IMR-90 (cell line): ENCODE results near the gene NEGR1.

Experiments used
- RAD21 ChIP-seq: IDR thresholded peaks from 2 replicates; pipeline ENCODE4 v1.6.1; 2012; ENCODE audit warnings: low read length, improper control_type of control experiment
- TF ChIP-seq, protein P1 (sequence below): conservative IDR thresholded peaks from 2 replicates; pipeline ENCODE4 v1.5.1; 2012; ENCODE audit warnings: mild to moderate bottlenecking, low read depth, low read length, improper control_type of control experiment

GRCh38 chr1:72326494-72326893, 44.2 kb upstream of the NEGR1 start:
- no peak for TF ChIP-seq RAD21
- TF ChIP-seq, protein P1, sequence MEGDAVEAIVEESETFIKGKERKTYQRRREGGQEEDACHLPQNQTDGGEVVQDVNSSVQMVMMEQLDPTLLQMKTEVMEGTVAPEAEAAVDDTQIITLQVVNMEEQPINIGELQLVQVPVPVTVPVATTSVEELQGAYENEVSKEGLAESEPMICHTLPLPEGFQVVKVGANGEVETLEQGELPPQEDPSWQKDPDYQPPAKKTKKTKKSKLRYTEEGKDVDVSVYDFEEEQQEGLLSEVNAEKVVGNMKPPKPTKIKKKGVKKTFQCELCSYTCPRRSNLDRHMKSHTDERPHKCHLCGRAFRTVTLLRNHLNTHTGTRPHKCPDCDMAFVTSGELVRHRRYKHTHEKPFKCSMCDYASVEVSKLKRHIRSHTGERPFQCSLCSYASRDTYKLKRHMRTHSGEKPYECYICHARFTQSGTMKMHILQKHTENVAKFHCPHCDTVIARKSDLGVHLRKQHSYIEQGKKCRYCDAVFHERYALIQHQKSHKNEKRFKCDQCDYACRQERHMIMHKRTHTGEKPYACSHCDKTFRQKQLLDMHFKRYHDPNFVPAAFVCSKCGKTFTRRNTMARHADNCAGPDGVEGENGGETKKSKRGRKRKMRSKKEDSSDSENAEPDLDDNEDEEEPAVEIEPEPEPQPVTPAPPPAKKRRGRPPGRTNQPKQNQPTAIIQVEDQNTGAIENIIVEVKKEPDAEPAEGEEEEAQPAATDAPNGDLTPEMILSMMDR = no peak
